Endodermal cell (in vitro differentiated cells): Measurements from ENCODE around the gene SLC48A1. TPM values are rescaled to one million over a fixed set of nuclear protein-coding genes. Genes with fewer than 3 reads are reported as not detected.

Experiments
- DNase-seq: peaks from one replicate; pipeline ENCODE4 v3.0.0-alpha.2; 2017
- H3K27ac ChIP-seq: 2 replicates; pipeline ENCODE4 v1.5.1; 2013; ENCODE audit warnings: mild to moderate bottlenecking, low read depth, low read length, moderate library complexity
- H3K27me3 ChIP-seq: 2 replicates; pipeline ENCODE4 v1.6.1; 2013; ENCODE audit warnings: mild to moderate bottlenecking, low read length, moderate library complexity; ENCODE audit not compliant: insufficient read depth, control insufficient read depth, poor library complexity, severe bottlenecking
- H3K36me3 ChIP-seq: 2 replicates; pipeline ENCODE4 v1.7.0; 2013; ENCODE audit warnings: mild to moderate bottlenecking, low read length, moderate library complexity; ENCODE audit not compliant: control insufficient read depth, insufficient read depth
- H3K4me1 ChIP-seq: one replicate; pipeline ENCODE4 v1.7.0; 2013; ENCODE audit warnings: low read length; ENCODE audit not compliant: control insufficient read depth, insufficient read depth
- H3K4me3 ChIP-seq: 2 replicates; pipeline ENCODE4 v1.5.1; 2013; ENCODE audit warnings: mild to moderate bottlenecking, low read length, moderate library complexity
- H3K9ac ChIP-seq: 2 replicates; pipeline ENCODE4 v1.6.1; 2013; ENCODE audit warnings: mild to moderate bottlenecking, low read length, moderate library complexity; ENCODE audit not compliant: poor library complexity, severe bottlenecking; ENCODE audit errors: extremely low read depth
- H3K9me3 ChIP-seq: 2 replicates; pipeline ENCODE4 v1.6.1; 2013; ENCODE audit warnings: mild to moderate bottlenecking, low read length, moderate library complexity; ENCODE audit not compliant: control insufficient read depth
- H3K27ac Mint-ChIP-seq: 2 replicates; pipeline ENCODE4 v1.8.0; 2020; ENCODE audit warnings: mixed read lengths
- H3K27me3 Mint-ChIP-seq: 2 replicates; pipeline ENCODE4 v1.8.0; 2021; ENCODE audit warnings: mild to moderate bottlenecking, mixed read lengths; ENCODE audit not compliant: insufficient read depth
- H3K36me3 Mint-ChIP-seq: 2 replicates; pipeline ENCODE4 v1.8.0; 2020; ENCODE audit warnings: low read depth, mixed read lengths
- H3K4me1 Mint-ChIP-seq: 2 replicates; pipeline ENCODE4 v1.8.0; 2020; ENCODE audit warnings: mixed read lengths
- H3K4me3 Mint-ChIP-seq: 2 replicates; pipeline ENCODE4 v1.8.0; 2020; ENCODE audit warnings: mild to moderate bottlenecking, moderate library complexity, mixed read lengths
- H3K9me3 Mint-ChIP-seq: 2 replicates; pipeline ENCODE4 v1.8.0; 2020; ENCODE audit warnings: mild to moderate bottlenecking, mixed read lengths
- WGBS, 2 experiments: methylation state at CpG; one replicate each; pipeline versions ENCODE4 v1.1.5 to v1.1.7; 2013; ENCODE audit warnings: missing lambda C conversion rate in 2 of 2, mixed read lengths in 1 of 2; ENCODE audit not compliant: insufficient coverage in 1 of 2, insufficient read length in 1 of 2; 5-methylcytosine and 5-hydroxymethylcytosine counted together
- total RNA-seq, 2 donors: library from RNA; stranded (reverse); fragmentation: NEBNext Ultra II Directional in 1 of 2; extraction: Animal tissue kit (Norgen Biotek cat#: 25700) in 1 of 2; gene quantifications; 2 replicates in 1 of 2; 3 replicates in 1 of 2; pipeline ENCODE4 v1.2.1, GENCODE V29; 2021
- TF ChIP-seq, protein P1 (sequence below): fragments of 200-600 bp; sonication (generic); conservative IDR thresholded peaks from 2 replicates; pipeline ENCODE4 v1.5.0; 2021; ENCODE audit warnings: antibody characterized with exemption, mild to moderate bottlenecking

The SLC48A1 gene
- total RNA-seq, 2 donors from 2014 or later = 21.3 to 30.4 TPM

DNA sequence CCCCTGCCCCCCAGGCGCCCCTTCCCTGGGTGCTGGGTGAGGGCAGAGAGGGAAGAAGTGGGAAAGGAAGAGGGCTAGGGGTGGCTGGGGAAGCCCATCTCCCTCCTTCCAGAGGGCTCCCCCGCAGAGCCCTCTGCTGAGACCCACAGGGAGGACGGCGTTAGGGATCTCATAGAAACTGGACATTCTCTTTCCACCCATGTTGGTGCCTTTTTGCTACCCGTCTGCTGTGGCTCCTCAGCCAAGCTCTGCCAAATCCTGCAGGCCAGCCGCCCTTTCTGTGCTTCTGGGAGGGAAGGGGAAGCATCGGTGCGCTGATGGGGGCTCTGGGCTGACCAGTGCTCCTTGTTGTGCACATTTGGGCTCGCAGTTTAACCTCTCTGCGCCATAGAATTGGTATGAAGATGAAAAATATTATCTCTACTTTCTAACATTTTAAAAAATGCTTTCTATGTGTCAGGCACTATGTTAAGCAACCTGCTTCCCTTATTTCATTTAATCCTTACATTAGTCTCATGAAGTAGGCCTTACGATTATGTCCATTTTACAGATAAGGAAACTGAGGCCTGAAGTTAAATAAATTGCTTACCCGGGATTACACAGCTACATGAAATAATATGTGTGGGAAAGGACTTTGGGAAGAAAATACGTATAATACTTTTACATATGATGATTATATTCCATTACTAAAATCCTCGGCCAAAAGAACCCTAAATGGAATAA is 981 bp downstream of the SLC48A1 start:
- peaks cover 15% of the 10 kb centered on the region for H3K27me3 Mint-ChIP-seq
- H3K9me3 Mint-ChIP-seq = no peaks in the 10 kb centered on the region
- Histone ChIP-seq H3K4me3 (peak overlapping the region; percentile 85), H3K9me3 (no peaks in the 10 kb centered on the region), H3K27ac (no peak overlapping the region), H3K9ac (peak overlapping the region; percentile 34), H3K27me3 (peaks cover 7% of the 10 kb centered on the region), H3K36me3 (no peaks in the 10 kb centered on the region), H3K4me1 (peaks cover under 1% of the 10 kb centered on the region)
- H3K36me3 Mint-ChIP-seq = no peaks in the 10 kb centered on the region
- WGBS, 2 experiments = 67 to 74% methylated on average over 3 to 10 of the region's 14 CpGs
- TF ChIP-seq, protein P1, sequence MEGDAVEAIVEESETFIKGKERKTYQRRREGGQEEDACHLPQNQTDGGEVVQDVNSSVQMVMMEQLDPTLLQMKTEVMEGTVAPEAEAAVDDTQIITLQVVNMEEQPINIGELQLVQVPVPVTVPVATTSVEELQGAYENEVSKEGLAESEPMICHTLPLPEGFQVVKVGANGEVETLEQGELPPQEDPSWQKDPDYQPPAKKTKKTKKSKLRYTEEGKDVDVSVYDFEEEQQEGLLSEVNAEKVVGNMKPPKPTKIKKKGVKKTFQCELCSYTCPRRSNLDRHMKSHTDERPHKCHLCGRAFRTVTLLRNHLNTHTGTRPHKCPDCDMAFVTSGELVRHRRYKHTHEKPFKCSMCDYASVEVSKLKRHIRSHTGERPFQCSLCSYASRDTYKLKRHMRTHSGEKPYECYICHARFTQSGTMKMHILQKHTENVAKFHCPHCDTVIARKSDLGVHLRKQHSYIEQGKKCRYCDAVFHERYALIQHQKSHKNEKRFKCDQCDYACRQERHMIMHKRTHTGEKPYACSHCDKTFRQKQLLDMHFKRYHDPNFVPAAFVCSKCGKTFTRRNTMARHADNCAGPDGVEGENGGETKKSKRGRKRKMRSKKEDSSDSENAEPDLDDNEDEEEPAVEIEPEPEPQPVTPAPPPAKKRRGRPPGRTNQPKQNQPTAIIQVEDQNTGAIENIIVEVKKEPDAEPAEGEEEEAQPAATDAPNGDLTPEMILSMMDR = no peak
- DNase-seq = no peak
- H3K27ac Mint-ChIP-seq = no peak overlapping the region
- peak overlapping the region; percentile 72 for H3K4me3 Mint-ChIP-seq
- H3K4me1 Mint-ChIP-seq = peaks cover 16% of the 10 kb centered on the region

DNA sequence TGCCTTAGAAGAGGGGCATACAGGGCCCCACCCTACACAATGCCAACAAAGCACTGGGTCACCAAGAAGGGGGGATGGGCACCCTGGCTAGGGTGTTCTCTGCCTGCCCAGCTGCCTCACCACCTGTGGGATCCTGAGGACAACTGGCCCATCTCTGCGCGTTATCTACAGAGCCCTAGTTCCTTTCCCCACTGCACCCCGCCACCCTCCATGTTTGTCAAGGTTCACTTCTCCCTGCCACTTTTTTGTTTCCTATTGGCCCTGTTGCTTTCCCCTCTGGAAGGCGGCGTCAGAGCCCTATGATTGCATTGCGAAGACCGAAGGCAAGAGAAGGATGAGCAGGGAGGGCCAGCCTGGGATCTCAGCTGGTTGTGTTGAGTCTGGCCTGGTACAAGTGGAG is 1.6 kb downstream of the SLC48A1 start:
- Histone ChIP-seq H3K36me3 (no peaks in the 10 kb centered on the region), H3K9ac (no peak overlapping the region), H3K9me3 (no peaks in the 10 kb centered on the region), H3K4me1 (no peaks in the 10 kb centered on the region), H3K4me3 (no peak overlapping the region), H3K27me3 (peaks cover 7% of the 10 kb centered on the region), H3K27ac (no peak overlapping the region)
- TF ChIP-seq, protein P1 = no peak
- Mint-ChIP-seq H3K4me3 (peak overlapping the region; percentile 72), H3K4me1 (peaks cover 18% of the 10 kb centered on the region), H3K27me3 (peaks cover 15% of the 10 kb centered on the region), H3K36me3 (no peaks in the 10 kb centered on the region), H3K9me3 (no peaks in the 10 kb centered on the region), H3K27ac (no peak overlapping the region)
- no peak for DNase-seq
- 98% methylated on average over 7 of the region's 7 CpGs for whole genome bisulfite sequencing, 2 experiments

DNA sequence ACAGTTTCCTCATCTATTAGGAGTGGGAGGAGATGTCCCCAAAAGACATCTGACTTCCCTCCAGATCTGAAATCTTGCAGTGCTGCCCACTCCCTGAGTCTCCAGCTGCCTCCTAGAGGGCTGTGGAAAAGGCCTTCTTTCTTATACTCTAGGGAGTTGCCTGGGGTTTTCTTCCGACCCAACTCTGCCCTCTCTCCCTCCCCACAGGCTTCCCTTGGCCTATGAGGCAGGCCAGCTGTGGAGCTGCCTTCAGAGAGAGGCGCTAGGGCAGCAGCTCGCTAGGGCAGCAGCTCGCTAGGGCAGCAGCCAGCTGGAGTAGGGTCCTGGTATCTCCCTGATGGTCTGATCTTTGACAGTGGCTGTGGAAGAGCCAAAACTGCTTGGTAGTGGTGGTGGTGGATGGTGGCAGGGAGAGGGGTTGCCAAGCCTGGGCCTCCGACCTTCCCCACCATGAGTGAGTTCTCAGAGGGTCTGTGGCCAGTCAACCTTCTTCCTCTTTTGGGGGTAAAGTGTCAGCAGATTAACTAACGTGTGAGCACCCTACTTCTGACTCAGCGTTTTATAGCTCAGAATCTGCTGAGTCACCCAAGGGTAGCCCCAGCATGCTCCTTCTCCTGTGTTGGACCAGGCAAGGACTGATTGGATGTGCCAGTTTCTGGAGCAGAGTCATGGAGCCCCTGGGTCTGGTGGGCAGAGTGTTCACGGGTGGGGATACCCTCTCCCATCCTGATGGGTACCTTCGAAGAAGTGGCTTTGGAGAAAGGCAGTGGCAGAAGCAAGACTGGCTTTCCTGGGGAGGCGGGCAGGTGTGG is 2.3 kb downstream of the SLC48A1 start:
- H3K4me1 Mint-ChIP-seq = peaks cover 18% of the 10 kb centered on the region
- peaks cover 15% of the 10 kb centered on the region for H3K27me3 Mint-ChIP-seq
- no peaks in the 10 kb centered on the region for H3K9me3 Mint-ChIP-seq
- H3K27ac Mint-ChIP-seq = peak overlapping the region; percentile 26
- Histone ChIP-seq H3K4me3 (no peak overlapping the region), H3K36me3 (no peaks in the 10 kb centered on the region), H3K9me3 (no peaks in the 10 kb centered on the region), H3K4me1 (no peaks in the 10 kb centered on the region), H3K27ac (no peak overlapping the region), H3K9ac (no peak overlapping the region), H3K27me3 (peaks cover 7% of the 10 kb centered on the region)
- no peaks in the 10 kb centered on the region for H3K36me3 Mint-ChIP-seq
- no peak for DNase-seq
- 91 to 95% methylated on average over 7 to 10 of the region's 10 CpGs for WGBS, 2 experiments
- H3K4me3 Mint-ChIP-seq = no peak overlapping the region
- TF ChIP-seq, protein P1 = no peak
